Esophagus mucosa (tissue), 1 donor: ENCODE measurements around the gene BCL11B. TPM values are rescaled to one million over a fixed set of nuclear protein-coding genes. Genes with fewer than 3 reads are reported as not detected.

Experiments
- ATAC-seq: fragments of 200-7000 bp; cut with Tn5 transposase; one replicate; pipeline ENCODE4 v1.9.1; 2020
- total RNA-seq: library from RNA; stranded (reverse); gene quantifications from one replicate; pipeline ENCODE4 v1.2.4, GENCODE V29; 2023
- donor health status: DM: yes; HTN: yes; CAD: no.

Gene BCL11B
- total RNA-seq, 1 donor from 2014 or later = 10.6 TPM

- ATAC-seq = no peak
These were observed 55.8 kb downstream of the BCL11B start for GRCh38 chr14:99216191-99216590.

GRCh38 chr14:99215277-99215676 is 56.7 kb downstream of the BCL11B start:
- no peak for ATAC-seq

- no peak for ATAC-seq
These were observed 57.3 kb downstream of the BCL11B start for GRCh38 chr14:99214701-99215100.

- no peak for ATAC-seq
These were observed 58.4 kb downstream of the BCL11B start for GRCh38 chr14:99213527-99213971.

GRCh38 chr14:99213101-99213500 is 58.9 kb downstream of the BCL11B start:
- no peak for ATAC-seq

GRCh38 chr14:99212646-99213045 is 59.4 kb downstream of the BCL11B start:
- no peak for ATAC-seq

GRCh38 chr14:99212199-99212598 is 59.8 kb downstream of the BCL11B start:
- no peak for ATAC-seq

GRCh38 chr14:99211410-99211809 is 60.6 kb downstream of the BCL11B start:
- ATAC-seq = no peak

- no peak for ATAC-seq
These were observed 61.7 kb downstream of the BCL11B start for GRCh38 chr14:99210333-99210732.

GRCh38 chr14:99209409-99209808 is 62.6 kb downstream of the BCL11B start:
- no peak for ATAC-seq

- no peak for ATAC-seq
These were observed 63.7 kb downstream of the BCL11B start for GRCh38 chr14:99208318-99208717.

- no peak for ATAC-seq
These were observed 64.5 kb downstream of the BCL11B start for GRCh38 chr14:99207456-99207855.

- no peak for ATAC-seq
These were observed 65.9 kb downstream of the BCL11B start for GRCh38 chr14:99206090-99206489.

GRCh38 chr14:99205086-99205688 is 66.8 kb downstream of the BCL11B start:
- ATAC-seq = no peak

GRCh38 chr14:99203801-99204200 is 68.2 kb downstream of the BCL11B start:
- ATAC-seq = no peak

- ATAC-seq = no peak
These were observed 68.9 kb downstream of the BCL11B start for GRCh38 chr14:99203080-99203479.

- ATAC-seq = no peak
These were observed 69.5 kb downstream of the BCL11B start for GRCh38 chr14:99202516-99202915.

- ATAC-seq = no peak
These were observed 70.5 kb downstream of the BCL11B start for GRCh38 chr14:99201351-99202073.

- no peak for ATAC-seq
These were observed 71.4 kb downstream of the BCL11B start for GRCh38 chr14:99200654-99201005.

- no peak for ATAC-seq
These were observed 71.9 kb downstream of the BCL11B start for GRCh38 chr14:99199846-99200653.

- ATAC-seq = no peak
These were observed 73.1 kb downstream of the BCL11B start for GRCh38 chr14:99198746-99199502.

GRCh38 chr14:99196310-99196650 is 75.7 kb downstream of the BCL11B start:
- ATAC-seq = no peak
